Neutrophil (primary cell): ENCODE measurements around the gene ALPK1.

Experiments
- H3K27ac ChIP-seq: fragments of 200-600 bp; sonication (generic); 2 replicates; pipeline ENCODE4 v1.5.1; 2016; ENCODE audit warnings: mild to moderate bottlenecking, moderate library complexity
- H3K27me3 ChIP-seq: fragments of 200-600 bp; sonication (generic); 2 replicates; pipeline ENCODE4 v1.6.0; 2016; ENCODE audit warnings: mild to moderate bottlenecking
- H3K36me3 ChIP-seq: fragments of 200-600 bp; sonication (generic); 2 replicates; pipeline ENCODE4 v1.5.1; 2017
- H3K4me1 ChIP-seq, 2 experiments: fragments of 200-600 bp in 1 of 2; sonication (generic) in 1 of 2; 1 replicate in 1 of 2; 2 replicates in 1 of 2; pipeline versions ENCODE4 v1.5.1 to v1.6.1; 2013 to 2016; ENCODE audit warnings: low read depth in 1 of 2, low read length in 1 of 2, mild to moderate bottlenecking in 1 of 2, moderate library complexity in 1 of 2; ENCODE audit not compliant: control insufficient read depth in 1 of 2, insufficient read depth in 1 of 2
- H3K4me3 ChIP-seq, 2 experiments: fragments of 200-600 bp in 1 of 2; sonication (generic) in 1 of 2; 1 replicate in 1 of 2; 2 replicates in 1 of 2; pipeline ENCODE4 v1.5.1; 2013 to 2016; ENCODE audit warnings: low read depth in 1 of 2, low read length in 1 of 2, mild to moderate bottlenecking in 1 of 2, moderate library complexity in 1 of 2
- H3K9me3 ChIP-seq: fragments of 200-600 bp; sonication (generic); 2 replicates; pipeline ENCODE4 v1.5.1; 2016
- CTCF ChIP-seq: fragments of 200-600 bp; sonication (generic); IDR thresholded peaks from 2 replicates; pipeline ENCODE4 v1.5.1; 2016; ENCODE audit warnings: antibody characterized with exemption

Gene ALPK1

GRCh38 chr4:112386071-112386470 lies 88.9 kb downstream of the ALPK1 start:
- H3K27me3 ChIP-seq = no peaks in the 10 kb centered on the region
- TF ChIP-seq CTCF = no peak

DNA sequence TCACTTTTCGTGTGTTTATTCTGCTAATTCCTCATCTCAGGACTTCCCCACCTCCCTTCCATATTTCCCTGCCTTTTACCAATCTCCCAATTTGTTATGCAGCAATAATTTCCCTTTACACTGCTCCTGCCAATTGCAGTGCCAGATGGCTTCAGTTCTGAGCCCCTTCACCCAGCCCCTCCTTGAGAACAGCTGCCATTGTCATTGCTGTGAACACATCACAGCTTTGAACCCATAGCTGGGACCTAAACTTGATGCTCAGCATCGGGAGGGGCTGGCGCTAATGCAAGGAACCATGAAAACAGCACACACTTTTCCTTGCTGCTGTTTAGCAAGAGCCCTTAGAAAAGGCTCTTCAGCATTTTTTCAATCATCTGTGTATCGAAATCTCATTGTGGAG lies 104.9 kb downstream of the ALPK1 start:
- Histone ChIP-seq H3K36me3 (peaks cover 95% of the 10 kb centered on the region), H3K4me3 (no peak overlapping the region), H3K27ac (no peak overlapping the region), H3K9me3 (no peaks in the 10 kb centered on the region), H3K4me1 (no peaks in the 10 kb centered on the region), H3K27me3 (no peaks in the 10 kb centered on the region)
- no peak for TF ChIP-seq CTCF

More at GRCh38 chr4:112386071-112386470, 88.9 kb downstream of the ALPK1 start:
- H3K4me1 ChIP-seq = no peaks in the 10 kb centered on the region
- H3K4me3 ChIP-seq = no peak overlapping the region
- H3K27ac ChIP-seq = no peak overlapping the region
- no peaks in the 10 kb centered on the region for H3K9me3 ChIP-seq
- peaks cover 94% of the 10 kb centered on the region for H3K36me3 ChIP-seq

GRCh38 chr4:112403101-112403945 lies 106.2 kb downstream of the ALPK1 start:
- no peak for TF ChIP-seq CTCF
- H3K27ac ChIP-seq = peak overlapping the region; percentile 5
- no peaks in the 10 kb centered on the region for H3K4me1 ChIP-seq
- H3K27me3 ChIP-seq = no peaks in the 10 kb centered on the region
- H3K9me3 ChIP-seq = no peaks in the 10 kb centered on the region
- peaks cover 92% of the 10 kb centered on the region for H3K36me3 ChIP-seq
- no peak overlapping the region for H3K4me3 ChIP-seq

DNA sequence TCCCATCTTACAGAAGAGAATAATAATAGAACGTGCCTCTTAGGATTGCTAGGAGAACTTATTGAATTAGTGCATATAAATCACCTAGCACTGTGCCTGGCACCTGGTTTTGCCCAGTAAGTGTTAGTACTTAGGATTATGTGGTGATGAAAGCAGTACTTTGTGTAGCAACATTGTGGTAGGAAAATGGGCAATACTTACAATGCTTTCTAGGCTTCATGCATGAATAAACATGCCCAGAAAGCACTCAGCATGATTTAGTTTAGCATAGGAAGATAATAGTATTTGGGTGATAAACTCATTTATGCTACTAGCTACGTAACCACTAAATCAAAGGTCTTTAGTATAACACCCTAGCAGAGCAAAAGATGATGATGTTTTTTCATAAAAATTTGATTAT lies 113.2 kb downstream of the ALPK1 start:
- Histone ChIP-seq H3K27ac (no peak overlapping the region), H3K27me3 (no peaks in the 10 kb centered on the region)

GRCh38 chr4:112410804-112411203 lies 113.6 kb downstream of the ALPK1 start:
- Histone ChIP-seq H3K9me3 (no peaks in the 10 kb centered on the region), H3K27ac (no peak overlapping the region), H3K4me3 (no peak overlapping the region), H3K27me3 (no peaks in the 10 kb centered on the region), H3K36me3 (peaks cover 74% of the 10 kb centered on the region), H3K4me1 (peaks cover 2% of the 10 kb centered on the region in 2 experiments)
- no peak for TF ChIP-seq CTCF

More for the DNA sequence above, 113.2 kb downstream of the ALPK1 start:
- Histone ChIP-seq H3K36me3 (peaks cover 75% of the 10 kb centered on the region), H3K4me1 (peaks cover 2% of the 10 kb centered on the region in 2 experiments), H3K4me3 (no peak overlapping the region), H3K9me3 (no peaks in the 10 kb centered on the region)
- no peak for TF ChIP-seq CTCF
